ENCODE data around the gene FGD2. TPM values are rescaled to one million over a fixed set of nuclear protein-coding genes. Genes with fewer than 3 reads are reported as not detected.
A peak's percentile ranks its signal among the peaks of the same experiment; 100 is the strongest.
"Not testable (repeated sequence)": the region's sequence is repeated elsewhere in the genome, so short reads cannot be mapped to it uniquely, and the experiment has no call there.

Gene FGD2
- total RNA-seq, 1 donor from 2014 or later: 32.0 TPM

DNA sequence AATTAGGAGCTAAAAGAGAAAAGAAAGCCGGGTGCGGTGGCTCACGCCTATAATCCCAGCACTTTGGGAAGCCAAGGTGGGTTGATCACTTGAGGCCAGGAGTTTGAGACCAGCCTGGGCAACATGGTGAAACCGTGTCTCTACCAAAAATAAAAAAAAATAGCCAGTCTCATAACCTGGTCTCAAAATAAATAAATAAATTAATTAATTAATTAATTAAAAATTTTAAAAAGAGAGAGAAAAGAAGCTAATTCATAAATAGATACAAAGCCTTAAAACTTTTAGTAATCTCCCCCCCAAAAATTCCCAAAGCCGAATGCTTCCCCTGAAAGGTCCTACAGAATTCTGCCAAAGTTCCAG is 53.5 kb downstream of the FGD2 start:
- DNase-seq (ENCODE audit: low spot score): not testable (repeated sequence)

DNA sequence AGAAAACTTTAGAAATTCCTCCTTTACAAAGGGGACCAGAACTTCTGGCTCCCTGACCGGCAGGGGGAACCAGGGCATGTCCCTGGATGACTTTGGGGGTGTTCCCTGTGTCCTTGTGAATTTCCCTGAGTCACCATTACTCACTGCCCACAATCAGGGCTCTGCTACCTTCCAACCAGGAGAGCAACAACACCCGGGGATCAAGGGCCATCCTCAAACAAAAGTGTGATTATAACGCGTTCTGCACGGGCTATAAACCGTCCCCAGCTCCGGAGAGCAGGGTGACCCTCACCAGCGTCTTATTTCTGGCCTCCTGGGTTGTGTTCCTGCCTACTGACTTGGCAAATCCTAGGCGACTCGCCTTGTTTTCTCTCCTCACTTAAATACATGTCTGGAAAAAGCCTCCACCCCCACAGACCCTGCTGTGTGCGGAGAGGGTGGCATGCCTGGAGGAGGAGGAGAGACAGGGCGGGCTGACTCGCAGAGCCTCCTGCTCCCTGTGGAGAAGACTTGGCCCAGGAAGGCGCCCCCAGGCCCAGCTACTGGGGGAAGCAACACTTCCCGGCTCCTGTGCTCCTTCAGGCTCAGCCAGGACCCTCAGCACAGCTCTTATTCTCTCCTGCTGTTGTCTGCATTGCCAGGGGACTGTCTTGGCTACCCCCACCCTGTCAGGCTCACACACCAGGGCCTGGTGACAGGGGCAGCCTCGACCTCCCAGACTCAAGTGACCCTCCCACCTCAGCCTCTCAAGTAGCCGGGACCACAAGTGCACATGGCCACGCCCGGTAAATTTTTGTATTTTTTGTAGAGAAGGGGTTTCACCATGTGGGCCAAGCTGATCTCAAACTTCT is 54.1 kb downstream of the FGD2 start:
- peak; percentile 75 for DNase-seq (ENCODE audit: low spot score)

DNA sequence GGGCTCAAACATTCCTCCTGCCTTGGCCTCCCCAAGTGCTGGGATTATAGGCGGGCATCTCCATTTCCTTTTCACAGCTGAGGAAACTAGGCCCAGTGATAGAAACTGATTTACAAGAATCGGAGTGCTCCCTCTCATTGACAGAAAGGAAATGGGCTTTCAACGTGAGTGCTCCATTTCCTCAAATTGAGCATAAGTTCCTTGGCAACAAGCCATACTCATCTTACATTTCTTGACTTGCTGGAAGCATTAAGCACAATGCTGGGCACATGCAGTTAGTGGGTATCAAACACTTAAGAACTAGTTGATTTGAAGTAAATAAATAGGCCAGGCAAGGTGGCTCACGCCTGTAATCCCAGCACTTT is 54.7 kb downstream of the FGD2 start:
- no peak for DNase-seq (ENCODE audit: low spot score)

DNA sequence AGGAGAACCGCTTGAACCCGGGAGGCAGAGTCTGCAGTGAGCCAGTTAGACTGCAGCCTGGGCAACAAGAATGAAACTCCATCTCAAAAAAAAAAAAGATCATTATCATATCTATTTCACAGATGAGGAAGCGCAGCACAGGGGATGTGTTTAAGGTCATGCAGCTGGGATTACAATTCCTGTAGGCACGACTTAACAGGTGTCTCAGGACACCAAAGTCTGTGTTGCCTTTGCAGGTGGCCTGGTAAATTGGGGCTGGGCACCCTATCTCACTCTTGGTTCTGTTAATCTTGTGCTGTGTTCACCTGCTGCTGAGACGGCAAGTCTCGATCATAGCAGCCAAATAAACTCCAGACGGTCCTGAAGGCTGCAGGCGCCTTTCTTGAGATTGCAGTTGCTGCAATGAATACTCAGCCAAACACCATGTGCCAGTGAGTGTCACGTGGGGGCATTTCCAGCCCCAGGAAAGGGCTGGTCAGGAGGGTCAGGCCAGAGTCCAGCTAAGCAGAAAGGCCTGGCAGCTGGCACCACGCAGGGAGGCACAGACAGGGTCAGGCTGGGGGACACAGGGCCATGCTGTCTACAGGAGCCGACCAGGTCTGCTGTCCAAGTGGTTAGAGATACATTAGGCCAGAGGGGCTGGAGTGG is 55.8 kb downstream of the FGD2 start:
- DNase-seq (ENCODE audit: low spot score): no peak

DNA sequence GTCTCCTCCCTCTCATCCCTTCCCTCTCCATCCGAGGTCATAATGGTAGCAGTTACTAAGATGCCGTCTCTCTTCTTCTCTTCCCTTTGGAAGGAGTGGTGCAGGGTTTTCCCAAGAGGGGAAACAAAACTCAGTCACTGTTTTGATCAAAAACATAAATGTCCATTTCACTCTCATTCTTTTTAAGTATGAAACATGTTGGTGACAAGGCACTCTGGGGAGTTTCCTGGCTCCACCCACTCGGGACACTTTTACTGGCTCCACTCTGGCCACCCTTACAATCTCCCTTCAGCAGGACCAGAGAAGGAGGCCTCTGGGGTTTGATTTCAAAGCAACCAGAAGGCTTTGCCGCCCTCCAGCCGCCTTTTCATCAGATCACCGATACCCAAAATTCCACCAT is 57.0 kb downstream of the FGD2 start:
- no peak for DNase-seq (ENCODE audit: low spot score)

DNA sequence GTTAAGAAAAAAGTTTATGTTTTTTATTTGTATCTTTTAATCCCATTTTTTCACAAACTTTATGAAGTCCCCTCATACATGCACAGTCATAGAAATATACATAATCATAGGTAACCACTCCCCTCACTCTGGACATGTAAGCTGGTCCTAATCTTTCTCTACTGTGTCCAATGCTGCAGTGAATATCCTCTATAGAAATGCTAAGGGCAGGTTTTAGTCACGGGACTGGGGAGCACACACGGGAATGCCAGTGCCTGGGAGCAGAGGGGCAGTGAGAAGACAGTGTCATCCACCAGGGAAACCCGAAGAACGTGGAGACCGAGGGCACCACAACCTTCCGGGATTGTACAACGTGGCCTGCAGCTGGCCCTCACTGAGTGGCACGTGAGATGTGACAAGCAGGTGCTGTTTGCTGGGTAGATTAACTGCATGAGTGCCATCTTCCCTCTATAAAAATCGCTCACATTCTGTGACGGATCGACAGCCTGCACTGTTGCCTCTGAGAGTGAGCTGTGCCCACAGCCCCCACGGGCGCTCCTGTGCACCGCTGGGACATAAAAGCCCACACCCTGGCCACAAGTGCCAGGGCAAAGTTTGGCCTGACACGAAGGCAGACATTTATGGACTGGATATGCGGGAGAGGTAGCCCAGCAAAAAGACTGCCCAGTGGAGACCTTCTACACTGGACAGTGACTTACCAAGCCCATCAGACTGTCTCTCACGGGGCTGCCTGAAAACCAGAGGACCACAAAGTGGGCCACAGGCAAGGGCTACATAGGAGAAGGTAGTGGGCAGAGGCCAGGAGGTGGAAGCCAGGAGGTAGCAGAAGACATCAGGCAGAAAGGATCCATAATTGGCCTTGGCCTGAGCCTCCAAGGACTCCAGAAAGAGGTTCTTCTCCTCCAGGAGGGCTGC is 63.2 kb downstream of the FGD2 start:
- DNase-seq (ENCODE audit: low spot score): no peak

DNA sequence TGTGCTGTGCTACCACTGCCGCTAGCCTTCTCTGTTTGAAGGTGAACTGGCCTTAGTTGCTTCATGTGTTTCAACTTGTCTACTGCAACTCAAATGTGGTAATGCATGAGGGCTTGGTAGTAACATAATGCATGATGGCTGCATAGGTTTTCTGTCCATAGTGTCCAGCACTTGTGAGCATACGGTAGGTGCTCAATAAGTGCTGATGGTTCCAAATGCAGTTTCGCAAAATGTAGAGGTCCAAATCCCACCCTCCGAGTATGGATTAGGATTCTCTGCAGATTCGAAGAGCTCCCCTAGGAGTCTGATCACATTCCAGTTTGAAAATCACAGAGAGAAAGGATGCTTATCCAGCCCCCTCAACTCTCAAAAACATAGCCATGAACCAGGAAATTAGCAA is 64.2 kb downstream of the FGD2 start:
- DNase-seq (ENCODE audit: low spot score): no peak

DNA sequence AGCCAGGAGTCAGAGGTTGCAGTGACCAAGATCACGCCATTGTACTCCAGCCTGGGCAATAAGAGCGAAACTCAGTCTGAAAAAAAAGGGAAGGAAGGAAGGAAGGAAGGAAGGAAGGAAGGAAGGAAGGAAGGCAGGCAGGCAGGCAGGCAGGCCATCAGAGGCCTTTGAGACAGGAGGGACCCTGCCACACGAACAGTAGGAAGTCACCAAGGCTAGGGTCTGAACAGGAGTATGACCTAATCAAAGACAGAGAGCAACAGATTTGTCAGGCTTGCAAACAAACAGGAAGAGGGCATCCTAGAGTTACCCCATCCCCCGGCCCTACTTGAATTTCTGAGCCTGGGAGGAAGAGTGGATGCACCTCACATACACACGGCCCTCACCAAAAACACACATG is 67.1 kb downstream of the FGD2 start:
- DNase-seq (ENCODE audit: low spot score): no peak

DNA sequence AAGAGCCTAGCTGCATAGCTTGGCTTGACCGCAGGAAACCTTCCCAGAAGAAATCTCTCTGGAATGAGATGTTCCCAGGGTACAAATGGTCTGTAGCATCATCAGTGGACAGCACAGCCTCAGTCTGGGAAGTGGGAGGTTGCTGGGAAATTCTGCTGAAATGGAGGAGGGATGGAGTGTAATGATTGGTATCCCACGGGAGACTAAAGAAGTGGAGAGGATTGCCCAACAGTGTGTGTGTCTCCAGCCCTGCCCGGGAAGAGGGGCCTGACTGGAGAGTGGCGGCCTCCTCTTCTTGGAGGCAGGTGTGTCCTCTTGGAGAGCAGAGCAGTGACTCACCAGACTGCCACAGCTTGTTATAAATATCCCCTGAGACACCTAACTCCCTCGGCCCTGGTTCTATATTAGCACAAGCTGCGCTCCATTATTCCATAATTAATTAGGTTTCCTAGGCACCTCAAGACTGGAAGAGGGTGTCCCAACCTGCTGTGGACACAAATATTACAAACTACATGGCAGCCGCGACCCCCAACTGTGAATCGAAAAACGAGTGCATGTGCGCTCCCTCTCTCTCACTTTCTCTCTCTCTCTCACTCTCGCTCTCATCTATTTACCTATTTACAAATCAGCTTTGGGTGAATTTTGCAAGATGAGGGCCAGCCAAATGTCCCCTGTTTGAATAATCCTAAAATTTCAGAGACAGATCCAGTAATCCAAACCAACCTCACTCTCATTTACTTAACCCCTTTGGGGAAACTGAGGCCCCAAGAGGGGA is 68.8 kb downstream of the FGD2 start:
- no peak for DNase-seq (ENCODE audit: low spot score)

DNA sequence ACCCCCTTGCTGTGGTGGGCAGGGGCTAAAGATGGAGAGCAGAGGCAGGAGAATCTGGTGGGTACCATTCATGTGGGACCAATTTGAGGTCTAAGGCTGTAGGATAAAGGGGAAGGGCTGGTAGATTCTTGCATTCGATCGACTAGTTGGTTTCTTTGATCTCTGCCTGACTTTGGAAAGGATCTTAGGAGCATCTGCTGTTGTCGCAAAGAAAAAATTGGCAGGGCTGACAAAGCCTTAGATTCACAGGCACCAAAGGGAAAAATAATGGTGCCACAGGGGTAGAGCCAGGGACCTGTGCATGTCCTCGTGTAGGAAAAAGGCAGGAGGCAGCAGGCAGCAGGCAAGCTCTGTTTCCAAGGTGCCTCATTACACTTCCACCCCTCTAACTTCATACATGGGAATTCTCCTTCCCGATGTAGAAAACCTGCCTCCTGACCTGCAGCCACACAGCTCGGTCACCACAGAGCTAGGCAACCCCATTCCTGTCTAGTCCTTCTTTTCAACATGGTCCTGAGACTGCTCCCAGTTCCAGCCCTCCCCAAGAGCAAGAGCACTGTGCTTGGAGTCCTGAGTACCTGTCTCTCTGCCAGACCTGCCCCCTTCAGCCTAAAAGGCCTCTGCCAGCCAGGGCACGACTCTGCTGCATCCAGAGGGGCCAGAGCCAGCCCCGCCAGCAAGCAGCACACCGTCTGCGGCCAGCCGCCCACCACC is 71.9 kb downstream of the FGD2 start:
- no peak for DNase-seq (ENCODE audit: low spot score)

DNA sequence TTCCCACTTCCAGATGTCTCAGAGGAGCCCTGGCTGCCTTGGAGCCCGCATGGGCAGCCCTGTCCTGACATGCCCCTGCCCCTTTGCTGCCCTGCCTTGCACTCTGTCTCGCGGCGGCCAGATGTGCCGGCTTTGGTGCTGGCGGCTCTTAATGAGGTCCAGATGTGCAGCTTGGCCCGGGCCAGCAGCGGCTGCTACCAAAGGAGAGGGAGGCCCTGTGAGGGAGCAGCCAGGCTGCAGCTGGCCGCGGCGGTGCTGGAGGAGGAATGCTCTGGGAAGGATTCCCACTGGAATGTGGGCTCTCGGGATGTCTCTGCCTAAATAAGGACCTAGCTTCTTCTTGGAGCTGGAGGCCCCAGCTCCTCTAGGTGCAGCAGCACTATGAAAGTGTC is 72.4 kb downstream of the FGD2 start:
- peak; percentile 85 for DNase-seq (ENCODE audit: low spot score)

Other genes with a start within 250 kb of the FGD2 start
- 3.6 TPM for gene CPNE5, start 166.2 kb upstream of the FGD2 start, total RNA-seq
- gene PPIL1, start 130.9 kb upstream of the FGD2 start, total RNA-seq: 39.1 TPM
- gene C6orf89, start 119.7 kb upstream of the FGD2 start, total RNA-seq: 71.4 TPM
- 15.4 TPM for gene PI16, start 50.9 kb upstream of the FGD2 start, total RNA-seq
- 170 TPM for gene MTCH1, start 19.5 kb upstream of the FGD2 start, total RNA-seq
- gene PIM1, start 164.5 kb downstream of the FGD2 start, total RNA-seq: 35.0 TPM

All from ureter (tissue), 1 donor.